HepG2 (cell line): Measurements from ENCODE around the gene ZNF620. TPM values are rescaled to one million over a fixed set of nuclear protein-coding genes. Genes with fewer than 3 reads are reported as not detected.

ENCODE experiments used
- ARID3A ChIP-seq: IDR thresholded peaks from 2 replicates; pipeline ENCODE4 v1.6.1; 2012; ENCODE audit warnings: low read depth, low read length, improper control_type of control experiment
- NFRKB ChIP-seq: fragments of 450-650 bp; IDR thresholded peaks from 2 replicates; pipeline ENCODE4 v1.6.1; 2017
- PBX2 ChIP-seq: IDR thresholded peaks from 2 replicates; pipeline ENCODE4 v1.6.1; 2016; ENCODE audit warnings: control low read depth
- RBM39 ChIP-seq: fragments of 200-400 bp; formaldehyde crosslinking; IDR thresholded peaks from one replicate; pipeline ENCODE4 v1.6.1; 2018; ENCODE audit warnings: antibody characterized with exemption, mild to moderate bottlenecking, low read depth, low read length; ENCODE audit not compliant: poor library complexity, severe bottlenecking
- SKIL ChIP-seq: sonication (generic); formaldehyde crosslinking; IDR thresholded peaks from 2 replicates; pipeline ENCODE4 v1.8.0; 2022; ENCODE audit warnings: missing genetic modification reagents, mild to moderate bottlenecking, moderate library complexity, borderline replicate concordance
- ZNF292 ChIP-seq: sonication (generic); formaldehyde crosslinking; IDR thresholded peaks from 2 replicates; pipeline ENCODE4 v1.8.1; 2022; ENCODE audit warnings: mild to moderate bottlenecking, low read depth, missing genetic modification reagents, borderline replicate concordance
- ZNF430 ChIP-seq: sonication (generic); formaldehyde crosslinking; IDR thresholded peaks from 2 replicates; pipeline ENCODE4 v1.9.0; 2021; ENCODE audit warnings: mild to moderate bottlenecking, missing genetic modification reagents
- ZNF549 ChIP-seq: sonication (generic); formaldehyde crosslinking; IDR thresholded peaks from 2 replicates; pipeline ENCODE4 v1.5.0; 2020; ENCODE audit warnings: missing genetic modification reagents
- ZNF614 ChIP-seq: IDR thresholded peaks from 2 replicates; pipeline ENCODE4 v1.6.1; 2018; ENCODE audit warnings: missing biosample characterization, missing genetic modification reagents, inconsistent platforms, borderline replicate concordance
- polyA plus RNA-seq, 8 experiments: library from polyadenylated mRNA; depleted of rRNA in 3 of 8; stranded (reverse) in 7 of 8; unstranded in 1 of 8; fragments of >200 nt; fragmentation: Illumina TruSeq in 4 of 8; extraction: Trizol in 4 of 8; gene quantifications; 2 replicates each; pipeline versions ENCODE4 v1.2.1 to v1.2.3, GENCODE V29; 2011 to 2016; ENCODE audit warnings: low read depth in 4 of 8, missing spikeins in 1 of 8, mixed read lengths in 1 of 8; ENCODE audit not compliant: insufficient read depth in 1 of 8
- total RNA-seq, 5 experiments: library from RNA; depleted of rRNA; stranded (reverse); fragments of >200 nt; fragmentation: Illumina TruSeq; extraction: Trizol; gene quantifications; 2 replicates each; pipeline ENCODE4 v1.2.3, GENCODE V29; 2016; ENCODE audit warnings: low read depth in 1 of 5
- TF ChIP-seq, protein P1 (sequence below): IDR thresholded peaks from 2 replicates; pipeline ENCODE4 v1.6.1; 2016; ENCODE audit warnings: mild to moderate bottlenecking
- TF ChIP-seq, protein P2 (sequence below), 2 experiments: fragments of 450-650 bp in 1 of 2; sonication (generic) in 1 of 2; formaldehyde crosslinking in 1 of 2; IDR thresholded peaks; 2 replicates each; pipeline versions ENCODE4 v1.6.1 to v1.8.0; 2016 to 2022; ENCODE audit warnings: antibody characterized with exemption in 1 of 2, mild to moderate bottlenecking in 1 of 2, missing genetic modification reagents in 1 of 2

ZNF620 gene
- total and polyA plus RNA-seq, 2 of the 13 experiments (the other 11 are each of a cell fraction or from before 2014, with no cell fraction given) = 2.3 to 12.2 TPM

- TF ChIP-seq, protein P1, sequence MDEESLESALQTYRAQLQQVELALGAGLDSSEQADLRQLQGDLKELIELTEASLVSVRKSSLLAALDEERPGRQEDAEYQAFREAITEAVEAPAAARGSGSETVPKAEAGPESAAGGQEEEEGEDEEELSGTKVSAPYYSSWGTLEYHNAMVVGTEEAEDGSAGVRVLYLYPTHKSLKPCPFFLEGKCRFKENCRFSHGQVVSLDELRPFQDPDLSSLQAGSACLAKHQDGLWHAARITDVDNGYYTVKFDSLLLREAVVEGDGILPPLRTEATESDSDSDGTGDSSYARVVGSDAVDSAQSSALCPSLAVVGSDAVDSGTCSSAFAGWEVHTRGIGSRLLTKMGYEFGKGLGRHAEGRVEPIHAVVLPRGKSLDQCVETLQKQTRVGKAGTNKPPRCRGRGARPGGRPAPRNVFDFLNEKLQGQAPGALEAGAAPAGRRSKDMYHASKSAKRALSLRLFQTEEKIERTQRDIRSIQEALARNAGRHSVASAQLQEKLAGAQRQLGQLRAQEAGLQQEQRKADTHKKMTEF = peak; percentile 71
- no peak for TF ChIP-seq NFRKB
- 0 out of 2 replicates have a peak, but pooled peaks have one; percentile 43 for TF ChIP-seq ZNF430 (CRISPR knock-in tag)
- TF ChIP-seq ZNF614 (CRISPR knock-in tag) = no peak
- TF ChIP-seq RBM39 = peak; percentile 89
- no peak for TF ChIP-seq SKIL
- no peak for TF ChIP-seq ARID3A
- TF ChIP-seq ZNF292 (CRISPR knock-in tag) = no peak
- TF ChIP-seq PBX2 (CRISPR knock-in tag) = no peak
- TF ChIP-seq, protein P2, sequence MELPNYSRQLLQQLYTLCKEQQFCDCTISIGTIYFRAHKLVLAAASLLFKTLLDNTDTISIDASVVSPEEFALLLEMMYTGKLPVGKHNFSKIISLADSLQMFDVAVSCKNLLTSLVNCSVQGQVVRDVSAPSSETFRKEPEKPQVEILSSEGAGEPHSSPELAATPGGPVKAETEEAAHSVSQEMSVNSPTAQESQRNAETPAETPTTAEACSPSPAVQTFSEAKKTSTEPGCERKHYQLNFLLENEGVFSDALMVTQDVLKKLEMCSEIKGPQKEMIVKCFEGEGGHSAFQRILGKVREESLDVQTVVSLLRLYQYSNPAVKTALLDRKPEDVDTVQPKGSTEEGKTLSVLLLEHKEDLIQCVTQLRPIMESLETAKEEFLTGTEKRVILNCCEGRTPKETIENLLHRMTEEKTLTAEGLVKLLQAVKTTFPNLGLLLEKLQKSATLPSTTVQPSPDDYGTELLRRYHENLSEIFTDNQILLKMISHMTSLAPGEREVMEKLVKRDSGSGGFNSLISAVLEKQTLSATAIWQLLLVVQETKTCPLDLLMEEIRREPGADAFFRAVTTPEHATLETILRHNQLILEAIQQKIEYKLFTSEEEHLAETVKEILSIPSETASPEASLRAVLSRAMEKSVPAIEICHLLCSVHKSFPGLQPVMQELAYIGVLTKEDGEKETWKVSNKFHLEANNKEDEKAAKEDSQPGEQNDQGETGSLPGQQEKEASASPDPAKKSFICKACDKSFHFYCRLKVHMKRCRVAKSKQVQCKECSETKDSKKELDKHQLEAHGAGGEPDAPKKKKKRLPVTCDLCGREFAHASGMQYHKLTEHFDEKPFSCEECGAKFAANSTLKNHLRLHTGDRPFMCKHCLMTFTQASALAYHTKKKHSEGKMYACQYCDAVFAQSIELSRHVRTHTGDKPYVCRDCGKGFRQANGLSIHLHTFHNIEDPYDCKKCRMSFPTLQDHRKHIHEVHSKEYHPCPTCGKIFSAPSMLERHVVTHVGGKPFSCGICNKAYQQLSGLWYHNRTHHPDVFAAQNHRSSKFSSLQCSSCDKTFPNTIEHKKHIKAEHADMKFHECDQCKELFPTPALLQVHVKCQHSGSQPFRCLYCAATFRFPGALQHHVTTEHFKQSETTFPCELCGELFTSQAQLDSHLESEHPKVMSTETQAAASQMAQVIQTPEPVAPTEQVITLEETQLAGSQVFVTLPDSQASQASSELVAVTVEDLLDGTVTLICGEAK (IDR thresholded peaks at IDR 0.05) = no peak
- TF ChIP-seq, protein P2 (CRISPR knock-in tag; IDR thresholded peaks at IDR 0.05) = peak; percentile 37; the same call in 1 of the 2 replicates
- no peak for TF ChIP-seq ZNF549 (CRISPR knock-in tag)
These were observed 29.1 kb upstream of the ZNF620 start, which contains the start of gene ZNF619 (continued) for GRCh38 chr3:40476478-40477470.
